Natural killer cell (primary cell): Measurements from ENCODE around the gene FADD. TPM values are rescaled to one million over a fixed set of nuclear protein-coding genes. Genes with fewer than 3 reads are reported as not detected.
A peak's percentile ranks its signal among the peaks of the same experiment; 100 is the strongest.

Source experiments
- ATAC-seq, 3 donors: fragments of 150-1000 bp in 2 of 3; fragments of 200-7000 bp in 1 of 3; cut with Tn5 transposase; 1 replicate in 1 of 3; 2 replicates in 2 of 3; pipeline ENCODE4 v1.10.0; 2021; ENCODE audit warnings: mild to moderate bottlenecking in 2 of 3, moderate library complexity in 2 of 3
- DNase-seq, 2 donors: peaks; one replicate each; pipeline versions ENCODE4 v3.0.0 to v3.0.0-alpha.2; 2013 to 2021; ENCODE audit warnings: mixed read lengths in 1 of 2
- H3K27ac ChIP-seq: one replicate; pipeline ENCODE4 v1.5.1; 2013; ENCODE audit warnings: mild to moderate bottlenecking, low read length
- H3K27me3 ChIP-seq: one replicate; pipeline ENCODE4 v1.6.1; 2013; ENCODE audit warnings: low read length; ENCODE audit not compliant: control insufficient read depth, insufficient read depth
- H3K36me3 ChIP-seq: one replicate; pipeline ENCODE4 v1.6.1; 2013; ENCODE audit warnings: low read length; ENCODE audit not compliant: control insufficient read depth, insufficient read depth
- H3K4me1 ChIP-seq: one replicate; pipeline ENCODE4 v1.6.1; 2013; ENCODE audit warnings: low read length; ENCODE audit not compliant: control insufficient read depth, insufficient read depth
- H3K4me3 ChIP-seq: one replicate; pipeline ENCODE4 v1.5.1; 2013; ENCODE audit warnings: low read length
- H3K9me3 ChIP-seq: one replicate; pipeline ENCODE4 v1.6.1; 2013; ENCODE audit warnings: low read length; ENCODE audit not compliant: control insufficient read depth, insufficient read depth
- H3K27ac Mint-ChIP-seq, 2 donors: one replicate each; pipeline ENCODE4 v1.8.0; 2022; ENCODE audit warnings: mild to moderate bottlenecking in 2 of 2, mixed read lengths in 2 of 2, moderate library complexity in 1 of 2
- H3K27me3 Mint-ChIP-seq, 2 donors: one replicate each; pipeline ENCODE4 v1.8.0; 2022; ENCODE audit warnings: low read depth in 2 of 2, mixed read lengths in 2 of 2
- H3K36me3 Mint-ChIP-seq: one replicate; pipeline ENCODE4 v1.8.0; 2022; ENCODE audit warnings: mixed read lengths
- H3K4me1 Mint-ChIP-seq, 2 donors: one replicate each; pipeline ENCODE4 v1.8.0; 2022; ENCODE audit warnings: mixed read lengths in 2 of 2
- H3K4me3 Mint-ChIP-seq: one replicate; pipeline ENCODE4 v1.8.0; 2022; ENCODE audit warnings: mild to moderate bottlenecking, moderate library complexity, mixed read lengths
- H3K9me3 Mint-ChIP-seq, 2 donors: one replicate each; pipeline ENCODE4 v1.8.0; 2022; ENCODE audit warnings: mixed read lengths in 2 of 2
- WGBS: methylation state at CpG from one replicate; pipeline ENCODE4 v1.1.7; 2013; ENCODE audit warnings: missing lambda C conversion rate; ENCODE audit not compliant: insufficient coverage; 5-methylcytosine and 5-hydroxymethylcytosine counted together
- intact Hi-C: fragments of 100-400 bp; cut with micrococcal nuclease; formaldehyde crosslinking; loops from one replicate; pipeline ENCODE4 v1.14.2; 2022
- total RNA-seq, 4 donors: library from RNA; stranded (reverse); fragments of 120-200 nt in 1 of 4; gene quantifications; one replicate each; pipeline versions ENCODE4 v1.2.3 to v1.2.4, GENCODE V29; 2013 to 2022
- TF ChIP-seq, protein P1 (sequence below): fragments of 200-600 bp; IDR thresholded peaks from one replicate; pipeline ENCODE4 v1.8.0; 2022; ENCODE audit warnings: antibody characterized with exemption

The FADD gene, protein sequence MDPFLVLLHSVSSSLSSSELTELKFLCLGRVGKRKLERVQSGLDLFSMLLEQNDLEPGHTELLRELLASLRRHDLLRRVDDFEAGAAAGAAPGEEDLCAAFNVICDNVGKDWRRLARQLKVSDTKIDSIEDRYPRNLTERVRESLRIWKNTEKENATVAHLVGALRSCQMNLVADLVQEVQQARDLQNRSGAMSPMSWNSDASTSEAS
- total RNA-seq, result 1 to 10 TPM; 7.8 to 9.2 (median 9.0) TPM
- total RNA-seq (2013), result 17.9 TPM

DNA sequence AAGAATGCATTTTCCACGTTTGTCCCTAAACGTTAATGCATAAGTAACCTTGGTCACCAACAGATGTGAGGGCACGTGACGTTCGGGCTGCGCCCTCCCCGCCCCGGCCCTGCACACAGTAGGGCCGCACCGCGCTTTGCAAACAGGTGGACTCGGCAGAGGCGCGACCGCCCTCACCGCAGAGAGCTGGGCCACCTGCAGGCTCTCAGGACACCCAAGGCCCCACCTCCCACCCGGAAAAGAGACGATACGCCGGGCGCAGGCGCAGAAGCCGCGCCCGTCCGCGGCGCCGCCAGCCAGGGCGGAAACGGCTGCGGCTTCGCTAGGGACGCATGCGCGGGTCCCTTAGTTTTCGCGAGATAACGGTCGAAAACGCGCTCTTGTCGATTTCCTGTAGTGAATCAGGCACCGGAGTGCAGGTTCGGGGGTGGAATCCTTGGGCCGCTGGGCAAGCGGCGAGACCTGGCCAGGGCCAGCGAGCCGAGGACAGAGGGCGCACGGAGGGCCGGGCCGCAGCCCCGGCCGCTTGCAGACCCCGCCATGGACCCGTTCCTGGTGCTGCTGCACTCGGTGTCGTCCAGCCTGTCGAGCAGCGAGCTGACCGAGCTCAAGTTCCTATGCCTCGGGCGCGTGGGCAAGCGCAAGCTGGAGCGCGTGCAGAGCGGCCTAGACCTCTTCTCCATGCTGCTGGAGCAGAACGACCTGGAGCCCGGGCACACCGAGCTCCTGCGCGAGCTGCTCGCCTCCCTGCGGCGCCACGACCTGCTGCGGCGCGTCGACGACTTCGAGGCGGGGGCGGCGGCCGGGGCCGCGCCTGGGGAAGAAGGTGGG lies at the start of gene FADD:
Gene FADD (plus strand): TSS at position 377 of the 831 bp plus-strand sequence. CDS start 164 bp downstream, at position 541.
- peaks cover 26 to 46% of the 10 kb centered on the region in 2 donors for H3K4me1 Mint-ChIP-seq
- H3K27me3 ChIP-seq, result no peaks in the 10 kb centered on the region
- H3K9me3 Mint-ChIP-seq, result no peaks in the 10 kb centered on the region
- H3K27me3 Mint-ChIP-seq, result peaks cover 0 to 5% of the 10 kb centered on the region in 2 donors
- H3K4me3 Mint-ChIP-seq, result peak within 1 kb of the TSS; percentile 96
- H3K27ac ChIP-seq, result peak within 1 kb of the TSS; percentile 88
- no peaks in the 10 kb centered on the region for H3K9me3 ChIP-seq
- TF ChIP-seq, protein P1, sequence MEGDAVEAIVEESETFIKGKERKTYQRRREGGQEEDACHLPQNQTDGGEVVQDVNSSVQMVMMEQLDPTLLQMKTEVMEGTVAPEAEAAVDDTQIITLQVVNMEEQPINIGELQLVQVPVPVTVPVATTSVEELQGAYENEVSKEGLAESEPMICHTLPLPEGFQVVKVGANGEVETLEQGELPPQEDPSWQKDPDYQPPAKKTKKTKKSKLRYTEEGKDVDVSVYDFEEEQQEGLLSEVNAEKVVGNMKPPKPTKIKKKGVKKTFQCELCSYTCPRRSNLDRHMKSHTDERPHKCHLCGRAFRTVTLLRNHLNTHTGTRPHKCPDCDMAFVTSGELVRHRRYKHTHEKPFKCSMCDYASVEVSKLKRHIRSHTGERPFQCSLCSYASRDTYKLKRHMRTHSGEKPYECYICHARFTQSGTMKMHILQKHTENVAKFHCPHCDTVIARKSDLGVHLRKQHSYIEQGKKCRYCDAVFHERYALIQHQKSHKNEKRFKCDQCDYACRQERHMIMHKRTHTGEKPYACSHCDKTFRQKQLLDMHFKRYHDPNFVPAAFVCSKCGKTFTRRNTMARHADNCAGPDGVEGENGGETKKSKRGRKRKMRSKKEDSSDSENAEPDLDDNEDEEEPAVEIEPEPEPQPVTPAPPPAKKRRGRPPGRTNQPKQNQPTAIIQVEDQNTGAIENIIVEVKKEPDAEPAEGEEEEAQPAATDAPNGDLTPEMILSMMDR, result no peak
- no peaks in the 10 kb centered on the region for H3K36me3 Mint-ChIP-seq
- WGBS, result under 1% methylated on average over 91 of the region's 91 CpGs
- intact Hi-C loops, result loop anchor here (1.0 kb wide), 1 partner anchor 67 kb away; the partner anchor contains the start of gene PPFIA1
- H3K4me1 ChIP-seq, result peaks cover 38% of the 10 kb centered on the region
- H3K27ac Mint-ChIP-seq, result peak within 1 kb of the TSS; percentile 92 to 95
- peak; percentile 86 to 98 for DNase-seq
- ATAC-seq, result peak; percentile 67 to 77 (median 73)
- peaks cover 19% of the 10 kb centered on the region for H3K36me3 ChIP-seq
- peak within 1 kb of the TSS; percentile 77 for H3K4me3 ChIP-seq

DNA sequence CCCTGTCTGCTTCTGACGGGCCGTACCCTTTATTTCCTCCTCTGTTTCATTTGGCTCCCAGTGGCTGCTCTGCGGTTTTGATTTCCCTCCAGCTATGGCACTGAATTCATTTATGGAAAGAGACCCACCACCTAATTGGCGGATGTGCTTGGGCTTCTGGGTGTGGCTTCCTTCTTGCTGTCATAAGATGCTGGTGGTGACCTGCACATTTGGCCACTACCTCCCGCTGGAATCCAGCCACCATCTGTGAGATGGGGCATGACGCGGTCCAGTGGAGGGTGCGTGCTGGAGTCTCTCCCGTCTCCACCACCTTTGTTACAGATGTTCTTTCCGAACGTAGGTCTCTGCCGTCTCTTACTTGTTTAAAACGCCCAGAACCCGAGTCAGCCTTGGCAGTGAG lies 47.7 kb upstream of the FADD start:
- 87% methylated on average over 14 of the region's 14 CpGs for WGBS
- H3K27ac ChIP-seq, result no peak overlapping the region
- no peaks in the 10 kb centered on the region for H3K36me3 Mint-ChIP-seq
- no peak overlapping the region for H3K4me3 Mint-ChIP-seq
- H3K4me1 ChIP-seq, result no peaks in the 10 kb centered on the region
- intact Hi-C loops, result no loop called here
- H3K27me3 Mint-ChIP-seq, result no peaks in the 10 kb centered on the region
- H3K4me3 ChIP-seq, result no peak overlapping the region
- TF ChIP-seq, protein P1, result no peak
- H3K9me3 ChIP-seq, result no peaks in the 10 kb centered on the region
- no peaks in the 10 kb centered on the region for H3K9me3 Mint-ChIP-seq
- no peaks in the 10 kb centered on the region for H3K36me3 ChIP-seq
- no peak for ATAC-seq
- H3K4me1 Mint-ChIP-seq, result no peaks in the 10 kb centered on the region
- no peak for DNase-seq
- H3K27ac Mint-ChIP-seq, result no peak overlapping the region
- H3K27me3 ChIP-seq, result no peaks in the 10 kb centered on the region

DNA sequence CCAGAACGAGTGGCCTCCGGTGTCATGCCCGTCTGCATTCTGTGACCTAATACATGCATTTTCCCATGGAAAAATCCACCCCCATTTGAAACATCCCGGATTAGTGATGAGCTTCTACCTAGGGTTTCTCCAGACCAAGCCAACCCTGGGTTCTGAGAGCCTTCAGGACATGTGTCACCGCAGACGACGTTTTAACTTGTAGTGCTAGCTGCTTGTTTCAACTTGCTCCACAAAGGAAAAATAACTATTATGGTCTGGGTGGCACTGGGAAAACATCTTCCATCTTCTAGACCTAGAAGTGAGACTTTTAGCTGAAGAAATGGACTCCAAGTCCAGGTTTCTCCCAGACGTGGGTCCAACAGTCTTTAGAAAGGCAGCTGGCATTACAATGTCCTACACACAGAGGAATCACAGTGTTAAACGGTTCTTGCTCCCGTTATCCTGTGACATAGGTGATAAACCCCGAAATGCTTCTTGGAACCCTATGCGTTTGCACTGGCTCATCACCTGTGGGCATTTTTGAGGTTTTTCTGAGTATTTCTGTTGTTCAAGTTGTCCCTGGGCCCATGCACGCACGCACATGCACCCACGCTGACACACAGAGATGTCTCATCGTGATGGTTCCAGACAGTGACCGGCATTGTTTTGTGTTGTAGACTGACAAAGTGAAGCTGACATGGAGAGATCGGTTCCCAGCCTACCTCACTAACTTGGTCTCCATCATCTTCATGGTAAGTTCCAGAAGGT lies 46.6 kb upstream of the FADD start:
- no peak overlapping the region for H3K27ac Mint-ChIP-seq
- Histone ChIP-seq H3K9me3 (no peaks in the 10 kb centered on the region), H3K36me3 (no peaks in the 10 kb centered on the region), H3K27ac (no peak overlapping the region), H3K4me3 (no peak overlapping the region), H3K4me1 (no peaks in the 10 kb centered on the region), H3K27me3 (no peaks in the 10 kb centered on the region)
- no peaks in the 10 kb centered on the region for H3K4me1 Mint-ChIP-seq
- 87% methylated on average over 18 of the region's 18 CpGs for WGBS
- TF ChIP-seq, protein P1, result no peak
- no peak for DNase-seq
- intact Hi-C loops, result no loop called here
- no peaks in the 10 kb centered on the region for H3K36me3 Mint-ChIP-seq
- no peaks in the 10 kb centered on the region for H3K9me3 Mint-ChIP-seq
- no peak for ATAC-seq
- no peak overlapping the region for H3K4me3 Mint-ChIP-seq
- no peaks in the 10 kb centered on the region for H3K27me3 Mint-ChIP-seq
